GM21528 (cell line): ENCODE measurements around the gene WFIKKN1.
"Not testable (repeated sequence)": the region's sequence is repeated elsewhere in the genome, so short reads cannot be mapped to it uniquely, and the experiment has no call there.

Experiments used
- ATAC-seq: cut with Tn5 transposase; IDR thresholded peaks from one replicate; pipeline ENCODE4 v1.9.1; 2021; ENCODE audit warnings: mild to moderate bottlenecking, moderate library complexity; ENCODE audit not compliant: unreplicated experiment, low FRiP score

Gene WFIKKN1

DNA sequence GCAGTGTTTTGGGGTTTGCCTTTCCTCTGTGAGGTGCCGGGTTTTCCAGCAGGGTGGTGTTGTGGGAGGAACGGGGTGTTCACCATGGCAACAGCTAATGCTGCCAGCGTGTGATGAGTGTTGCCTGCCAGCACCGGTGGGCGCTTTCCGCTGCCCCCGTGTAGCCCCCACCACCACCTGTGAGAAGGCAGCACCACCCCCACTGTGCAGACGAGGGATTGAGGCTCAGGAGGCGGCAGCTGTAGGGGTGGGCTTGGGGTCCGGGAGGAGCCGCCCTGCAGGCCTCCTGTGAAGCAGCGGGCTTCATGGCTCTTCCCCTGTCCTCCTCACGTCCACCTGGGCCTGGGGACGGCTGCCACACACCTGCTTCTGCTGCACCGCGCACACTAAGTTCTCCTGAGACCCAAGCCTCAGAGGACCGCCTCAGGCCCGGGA, 35.7 kb upstream of the WFIKKN1 start:
- no peak for ATAC-seq

DNA sequence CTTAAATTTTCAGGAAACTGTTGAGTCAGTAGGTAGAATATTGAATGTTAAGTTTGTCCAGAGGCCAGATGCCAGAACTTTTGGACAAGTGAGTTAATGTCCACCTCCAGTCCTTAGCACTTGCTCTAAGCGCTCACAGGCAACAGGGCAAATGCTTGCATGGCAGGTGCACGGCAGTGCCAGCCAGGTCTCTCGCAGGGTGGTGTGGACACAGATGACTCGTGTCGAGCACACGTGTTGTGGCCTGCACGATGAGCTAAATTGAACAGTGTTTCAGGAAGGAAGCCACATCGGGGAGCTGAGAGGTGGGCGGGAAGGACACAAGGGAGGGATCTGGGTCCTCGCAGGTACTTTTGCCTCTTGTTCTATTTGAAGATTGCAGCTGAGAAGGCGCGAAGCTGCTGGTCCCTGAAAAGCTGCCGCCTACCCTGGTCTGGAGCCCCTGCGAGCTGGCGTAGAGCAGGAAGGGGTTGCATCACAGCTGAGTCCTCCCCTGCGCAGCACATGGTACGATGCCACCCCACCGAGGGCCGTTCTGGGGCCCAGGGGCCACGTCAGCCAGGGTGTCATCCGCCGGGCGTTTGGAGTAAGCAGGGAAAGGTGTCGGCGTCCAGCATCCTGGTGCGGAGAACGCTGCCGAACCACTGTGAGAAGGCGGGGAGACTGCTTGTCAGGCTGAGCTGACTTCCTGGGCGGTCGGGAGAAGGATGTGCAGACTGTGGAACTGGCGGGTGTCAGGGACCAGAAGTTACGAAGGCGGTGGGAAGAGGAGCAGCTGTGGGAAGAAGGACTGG, 34.6 kb upstream of the WFIKKN1 start:
- no peak for ATAC-seq

- no peak for ATAC-seq
Measured at GRCh38 chr16:596736-597060, 34.1 kb upstream of the WFIKKN1 start.

GRCh38 chr16:597655-598054, 33.1 kb upstream of the WFIKKN1 start:
- not testable (repeated sequence) for ATAC-seq

DNA sequence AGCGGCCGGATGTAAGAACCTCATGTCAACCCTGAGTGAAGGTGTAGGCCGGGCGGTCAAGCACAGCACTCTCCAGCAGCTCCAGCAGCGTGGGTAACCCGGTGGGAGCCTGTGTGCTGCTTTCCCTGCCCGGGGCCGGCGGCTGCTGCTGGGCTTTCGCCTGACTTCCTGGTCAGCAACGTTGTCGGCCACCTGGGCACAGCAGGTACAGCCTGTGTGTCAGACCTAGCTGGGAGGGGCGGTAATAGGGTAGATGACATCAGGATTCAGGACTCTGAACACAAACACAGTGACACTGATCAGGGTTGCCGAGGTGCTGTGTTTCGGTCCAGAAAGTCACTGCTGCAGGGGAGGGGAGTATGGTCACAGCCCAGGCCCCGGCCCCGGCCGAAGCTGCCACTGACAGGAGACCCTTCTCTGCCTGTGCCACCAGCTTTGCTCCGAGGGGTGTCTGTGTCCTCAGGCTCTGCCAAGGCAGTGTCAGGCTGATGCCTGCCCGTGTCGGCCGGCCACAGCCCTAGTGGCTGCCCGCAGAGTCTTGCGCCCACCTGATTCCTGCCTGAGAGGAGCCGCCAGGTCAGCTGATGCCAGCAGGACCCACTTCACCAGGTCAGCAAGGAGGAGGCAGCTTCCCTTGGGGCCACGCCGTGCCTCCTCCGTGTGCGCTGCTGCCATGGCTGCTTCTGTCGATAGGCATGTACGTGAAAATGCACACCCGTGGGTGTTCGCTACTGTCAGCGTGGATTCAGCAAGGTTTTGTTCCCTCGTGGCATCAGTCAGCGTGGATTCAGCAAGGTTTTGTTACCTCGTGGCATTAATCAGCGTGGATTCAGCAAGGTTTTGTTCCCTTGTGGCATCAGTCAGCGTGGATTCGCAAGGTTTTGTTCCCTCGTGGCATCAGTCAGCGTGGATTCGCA, 31.7 kb upstream of the WFIKKN1 start:
- ATAC-seq, result no peak

DNA sequence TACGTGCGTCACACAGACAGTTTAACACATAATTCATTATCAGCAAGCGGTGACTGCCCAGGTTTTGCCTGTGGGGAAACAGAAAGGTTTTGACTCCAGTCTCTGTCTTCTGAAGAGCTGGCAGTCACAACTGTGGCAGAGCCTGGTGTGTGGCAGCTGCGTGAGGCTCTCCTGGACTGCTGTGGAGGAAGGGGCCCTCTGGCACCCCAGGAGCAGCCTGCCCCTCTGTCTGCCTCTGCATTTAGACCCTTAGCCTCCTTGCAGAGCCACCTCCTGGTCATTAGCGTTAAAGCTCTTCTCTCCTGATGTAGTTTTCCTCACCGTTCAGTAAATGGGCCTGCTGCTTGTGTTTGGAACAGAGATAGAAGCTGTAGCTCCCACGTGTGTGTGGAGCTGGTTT, 30.0 kb upstream of the WFIKKN1 start:
- no peak for ATAC-seq

GRCh38 chr16:603933-604332, 26.9 kb upstream of the WFIKKN1 start:
- no peak for ATAC-seq

DNA sequence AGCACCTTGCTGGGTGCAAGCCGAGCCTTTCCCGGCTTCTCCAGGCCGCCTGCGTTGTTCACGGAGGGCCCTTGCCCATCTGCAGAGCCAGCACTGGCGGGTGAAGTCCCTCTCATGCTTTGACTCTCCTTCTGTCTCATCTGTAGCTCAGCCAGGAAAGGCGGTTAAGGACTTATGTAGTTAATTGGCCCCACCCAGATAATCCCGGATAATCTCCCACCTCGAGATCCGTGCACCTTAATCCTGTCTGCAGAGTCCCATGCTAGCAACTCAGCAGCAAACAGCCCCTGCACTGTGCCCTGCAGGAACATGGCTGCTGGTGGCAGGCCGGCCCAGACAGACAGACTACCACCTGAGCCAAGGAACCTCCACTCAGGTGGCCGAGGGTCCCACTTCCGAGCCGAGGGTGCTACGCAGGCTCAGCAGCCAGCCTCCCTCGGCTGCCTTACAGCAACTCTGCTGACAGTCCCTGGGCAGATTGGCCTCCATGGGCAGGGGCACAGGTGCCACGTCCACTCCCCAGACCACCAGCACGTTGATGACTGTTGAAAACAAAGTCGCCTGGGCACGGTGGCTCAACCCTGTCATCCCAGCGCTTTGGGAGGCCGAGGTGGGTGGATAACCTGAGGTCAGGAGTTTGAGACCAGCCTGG, 24.0 kb upstream of the WFIKKN1 start:
- no peak for ATAC-seq

- ATAC-seq, result no peak
Measured at GRCh38 chr16:608019-608418, 22.8 kb upstream of the WFIKKN1 start.

- no peak for ATAC-seq
Measured at GRCh38 chr16:609316-609715, 21.5 kb upstream of the WFIKKN1 start.

DNA sequence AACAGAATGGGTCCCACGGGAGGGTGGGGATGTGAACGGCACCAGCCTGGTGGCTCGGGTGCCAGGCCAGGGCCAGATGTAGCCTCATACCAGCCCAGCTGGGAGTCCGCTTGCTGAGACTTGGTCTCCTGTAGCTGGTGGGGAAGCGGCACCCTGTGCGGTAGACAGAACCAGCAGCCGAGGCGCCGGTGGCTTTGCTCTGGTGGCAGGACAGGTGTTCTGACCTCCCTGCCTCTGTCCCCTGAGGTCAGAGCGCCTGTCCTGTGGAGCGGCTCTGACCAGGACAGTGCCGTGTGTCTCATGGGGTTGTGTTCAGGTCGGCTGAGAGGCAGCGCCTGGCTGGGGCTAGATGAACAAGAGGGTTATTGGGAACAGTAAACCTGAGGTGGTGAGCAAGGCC, 20.8 kb upstream of the WFIKKN1 start:
- ATAC-seq, result no peak

DNA sequence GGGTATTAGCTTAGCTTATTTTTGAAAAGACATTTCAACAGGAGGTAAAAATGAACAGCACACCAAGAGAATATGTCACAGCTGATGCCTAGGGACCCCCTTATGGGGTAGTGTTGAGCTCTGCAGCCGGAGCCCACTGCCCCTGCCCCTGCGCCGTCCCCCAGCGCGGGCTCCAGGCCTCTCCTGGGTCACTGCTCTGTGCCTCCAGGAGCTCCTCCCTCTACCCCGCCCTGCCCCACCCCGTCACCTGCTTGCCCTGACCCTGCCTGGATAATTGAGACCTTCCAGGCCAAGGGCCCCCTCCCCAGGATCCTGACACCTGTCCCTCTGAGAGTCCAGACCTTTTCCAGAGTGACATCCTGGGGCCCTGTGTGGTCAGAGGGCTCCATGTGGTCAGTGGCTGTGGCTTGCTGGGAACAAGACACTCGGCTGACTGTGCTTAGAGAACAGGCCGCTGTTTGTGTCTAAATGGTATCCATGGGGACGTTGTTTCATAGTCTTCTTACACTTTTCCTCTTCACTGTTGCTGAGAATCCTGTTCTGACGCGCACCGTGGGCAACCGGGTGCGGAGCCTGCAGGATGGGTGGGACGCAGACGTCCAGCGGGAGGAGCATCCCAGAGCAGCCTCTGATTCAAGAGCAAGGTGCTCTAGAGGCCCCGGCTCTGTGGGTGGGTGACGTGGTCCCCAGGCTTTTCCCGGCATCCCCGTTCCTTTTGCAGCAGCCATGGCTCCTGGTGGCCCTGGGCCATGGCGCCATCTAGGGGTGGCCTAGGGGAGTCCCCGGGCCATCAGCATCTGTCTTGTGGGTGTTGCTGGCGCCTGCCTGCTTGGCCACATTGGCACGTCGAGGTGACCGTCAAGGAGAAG, 20.0 kb upstream of the WFIKKN1 start:
- no peak for ATAC-seq

- ATAC-seq, result no peak
Measured at GRCh38 chr16:615122-615521, 15.7 kb upstream of the WFIKKN1 start.

- no peak for ATAC-seq
Measured at GRCh38 chr16:616733-617586, 13.8 kb upstream of the WFIKKN1 start.

DNA sequence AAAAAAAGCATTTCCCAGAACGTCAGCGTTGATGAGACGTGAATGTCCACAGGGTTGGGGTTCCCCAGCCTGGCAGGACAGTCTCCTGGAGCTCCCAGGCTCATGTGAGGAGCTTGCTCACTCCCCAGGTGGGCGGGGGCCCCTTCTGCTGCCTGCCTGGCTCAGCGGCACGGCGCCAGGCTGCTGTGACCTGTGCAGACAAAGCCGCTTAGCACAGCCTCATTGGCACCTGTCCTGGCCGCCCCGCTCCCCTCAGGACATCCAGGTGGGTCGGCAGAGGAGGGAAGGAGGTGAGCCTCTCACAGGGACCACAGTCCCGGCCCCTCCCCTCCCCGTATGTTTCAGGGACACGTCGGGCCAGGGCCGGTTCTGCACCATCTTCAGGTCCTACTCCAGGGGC, 12.9 kb upstream of the WFIKKN1 start:
- no peak for ATAC-seq

GRCh38 chr16:619476-620100, 11.2 kb upstream of the WFIKKN1 start:
- ATAC-seq, result no peak

DNA sequence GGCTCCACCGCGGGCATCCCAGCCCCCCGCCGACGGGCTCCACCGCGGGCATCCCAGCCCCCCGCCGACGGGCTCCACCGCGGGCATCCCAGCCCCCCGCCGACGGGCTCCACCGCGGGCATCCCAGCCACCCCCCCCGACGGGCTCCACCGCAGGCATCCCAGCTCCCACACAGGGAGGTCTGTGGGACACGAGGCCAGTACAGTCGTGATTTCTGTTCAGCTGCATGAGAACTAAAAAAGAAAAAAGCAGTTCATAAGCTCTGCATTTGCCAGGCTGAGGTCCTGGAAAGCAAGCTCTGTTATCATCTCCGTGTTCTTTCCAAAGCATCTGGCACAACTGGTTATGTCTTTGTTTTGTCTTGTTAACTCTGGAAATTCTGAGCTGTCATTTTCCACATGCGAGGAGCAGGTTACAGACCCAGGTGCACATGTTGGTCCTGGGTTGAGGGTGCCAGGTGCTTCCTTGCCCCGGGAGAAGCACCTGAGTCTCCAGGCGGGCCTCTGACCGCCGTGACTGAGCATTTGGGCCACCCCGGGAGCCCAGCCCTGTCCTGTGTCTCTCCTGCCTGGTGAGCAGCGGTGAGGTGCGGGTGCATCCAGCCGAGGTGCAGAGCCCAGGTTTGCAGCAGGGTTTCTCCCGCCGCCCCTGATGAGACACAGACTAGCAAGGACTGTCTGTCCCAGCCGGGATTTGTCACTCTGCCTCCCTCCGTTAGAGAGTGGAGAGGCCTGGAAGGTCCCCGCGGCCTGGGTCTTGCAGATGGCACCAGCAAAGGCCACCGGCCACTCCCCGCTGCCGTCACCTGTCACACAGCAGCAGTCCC, 9.9 kb upstream of the WFIKKN1 start:
- ATAC-seq, result no peak

DNA sequence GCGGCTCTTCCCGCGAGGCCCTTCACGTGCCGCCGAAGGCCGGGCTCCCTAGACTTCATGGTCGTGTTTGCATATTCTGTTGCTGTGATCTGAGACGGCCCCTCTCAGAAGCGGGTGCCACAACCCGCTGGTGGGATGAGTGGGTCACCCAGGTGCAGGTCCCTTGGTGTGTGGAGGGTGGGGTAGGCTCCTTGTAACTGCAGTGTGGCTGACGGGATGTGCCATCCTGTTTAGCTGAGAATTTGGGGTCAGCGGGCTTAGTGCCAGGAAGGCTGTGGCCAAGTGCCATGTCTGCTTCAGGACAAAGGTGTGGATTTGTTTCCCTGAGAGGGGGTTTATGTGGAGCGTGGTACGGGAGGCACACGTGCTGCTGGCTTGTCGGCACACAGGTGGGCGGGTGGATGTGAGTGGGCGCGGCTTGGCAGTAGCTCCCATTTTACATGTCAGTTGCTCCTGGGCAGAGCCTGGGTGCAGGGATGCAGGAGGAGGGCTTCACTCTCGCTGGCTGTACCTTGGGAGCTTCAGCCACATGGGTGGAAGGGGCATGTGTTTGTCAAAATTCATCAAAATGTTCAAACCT, 9.2 kb upstream of the WFIKKN1 start:
- ATAC-seq, result no peak
